Activated CD4-positive, alpha-beta memory T cell treated with anti-CD3 and anti-CD28 coated beads for 36 hours (primary cell): ENCODE measurements around the gene PCNT. TPM values are rescaled to one million over a fixed set of nuclear protein-coding genes. Genes with fewer than 3 reads are reported as not detected.
"Not testable (repeated sequence)": the region's sequence is repeated elsewhere in the genome, so short reads cannot be mapped to it uniquely, and the experiment has no call there.

ENCODE experiments used
- CTCF ChIA-PET: fragments of 350-600 bp; sonication (Branson Sonifier 250); formaldehyde crosslinking; loops from one replicate; lab custom pipeline; 2021; ENCODE audit warnings: antibody characterized with exemption, inconsistent platforms; lab: Charles Lee
- POLR2A ChIA-PET: fragments of 350-600 bp; sonication (Branson Sonifier 250); formaldehyde crosslinking; loops from one replicate; lab custom pipeline; 2021; ENCODE audit warnings: antibody characterized with exemption; lab: Charles Lee
- DNase-seq: peaks from one replicate; pipeline ENCODE4 v3.0.0-alpha.2; 2020
- H3K27ac Mint-ChIP-seq: one replicate; pipeline ENCODE4 v1.8.0; 2021; ENCODE audit warnings: mixed read lengths
- H3K27me3 Mint-ChIP-seq: one replicate; pipeline ENCODE4 v1.8.0; 2021; ENCODE audit warnings: mixed read lengths
- H3K36me3 Mint-ChIP-seq: one replicate; pipeline ENCODE4 v1.8.0; 2021; ENCODE audit warnings: mixed read lengths
- H3K4me1 Mint-ChIP-seq: one replicate; pipeline ENCODE4 v1.8.0; 2021; ENCODE audit warnings: low read depth, mixed read lengths
- H3K4me3 Mint-ChIP-seq: one replicate; pipeline ENCODE4 v1.8.0; 2021; ENCODE audit warnings: mild to moderate bottlenecking, mixed read lengths
- H3K9me3 Mint-ChIP-seq: one replicate; pipeline ENCODE4 v1.8.0; 2021; ENCODE audit warnings: mixed read lengths
- intact Hi-C: fragments of 100-400 bp; cut with micrococcal nuclease; formaldehyde crosslinking; loops from one replicate; pipeline ENCODE4 v1.15.1; 2023
- total RNA-seq, 2 experiments: library from RNA; stranded (reverse); gene quantifications; one replicate each; pipeline ENCODE4 v1.2.3, GENCODE V29; 2021

PCNT gene
- total RNA-seq, 2 experiments from 2014 or later, result 48.5 to 50.6 TPM

DNA sequence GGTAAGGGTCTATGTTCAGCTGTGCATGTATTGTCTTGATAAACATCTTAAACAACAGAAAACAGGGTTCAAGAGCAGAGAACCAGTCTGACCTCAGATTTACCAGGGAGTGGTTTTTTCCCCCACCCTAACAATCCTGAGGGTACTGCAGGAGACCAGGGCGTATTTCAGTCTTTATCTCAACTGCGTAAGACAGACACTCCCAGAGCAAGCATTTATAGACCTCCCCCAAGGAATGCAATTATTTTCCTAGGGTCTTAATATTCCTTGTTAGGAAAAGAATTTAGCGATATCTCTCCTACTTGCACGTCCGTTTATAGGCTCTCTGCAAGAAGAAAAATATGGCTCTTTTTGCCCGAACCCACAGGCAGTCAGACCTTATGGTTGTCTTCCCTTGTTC, 124.9 kb downstream of the PCNT start:
- CTCF ChIA-PET, H3K27ac Mint-ChIP-seq, POLR2A ChIA-PET, H3K4me1 Mint-ChIP-seq, intact Hi-C loops, H3K27me3 Mint-ChIP-seq, H3K4me3 Mint-ChIP-seq, DNase-seq: not testable (repeated sequence)
- Mint-ChIP-seq H3K9me3 (peaks cover 14% of the 10 kb centered on the region), H3K36me3 (peaks cover 28% of the 10 kb centered on the region)

DNA sequence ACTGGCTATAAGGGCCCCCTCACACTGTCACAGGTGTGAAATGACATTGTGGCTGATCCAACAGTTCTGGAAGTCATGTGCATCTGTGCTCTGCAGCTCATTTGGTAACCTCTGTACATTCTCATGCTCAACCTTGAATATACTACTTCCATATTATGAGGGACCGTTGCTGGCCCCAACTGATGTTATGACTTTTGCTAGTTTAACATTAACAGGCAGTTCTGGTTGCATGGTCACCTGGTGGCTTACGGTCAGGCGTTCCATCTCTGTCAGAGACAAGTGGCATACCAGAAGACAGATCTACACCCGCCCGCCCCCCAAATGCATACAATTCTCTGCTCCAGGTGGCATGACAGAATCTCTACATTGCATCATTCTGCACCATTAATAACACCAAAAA, 128.8 kb downstream of the PCNT start:
- Mint-ChIP-seq H3K36me3 (peaks cover 35% of the 10 kb centered on the region), H3K4me1 (peaks cover 27% of the 10 kb centered on the region), H3K4me3 (no peak overlapping the region), H3K27me3 (no peaks in the 10 kb centered on the region), H3K9me3 (peaks cover 14% of the 10 kb centered on the region), H3K27ac (no peak overlapping the region)
- no peak for DNase-seq
- intact Hi-C loops, result loop anchor here (10.0 kb wide), 1 partner anchor 168 kb away; the partner anchor contains the start of genes MCM3AP and YBEY
- CTCF ChIA-PET, result no interaction called here
- POLR2A ChIA-PET, result no interaction called here

GRCh38 chr21:46454142-46454541, 130.2 kb downstream of the PCNT start:
- peaks cover 29% of the 10 kb centered on the region for H3K36me3 Mint-ChIP-seq
- no peaks in the 10 kb centered on the region for H3K27me3 Mint-ChIP-seq
- H3K9me3 Mint-ChIP-seq, result peaks cover 4% of the 10 kb centered on the region
- intact Hi-C loops, result loop anchor here (10.0 kb wide), 1 partner anchor 169 kb away; the partner anchor contains the start of genes MCM3AP and YBEY
- peaks cover 29% of the 10 kb centered on the region for H3K4me1 Mint-ChIP-seq
- DNase-seq, result no peak
- H3K4me3 Mint-ChIP-seq, result no peak overlapping the region
- H3K27ac Mint-ChIP-seq, result no peak overlapping the region
- CTCF ChIA-PET, result no interaction called here
- POLR2A ChIA-PET, result no interaction called here

GRCh38 chr21:46454634-46455390, 130.9 kb downstream of the PCNT start:
- no peak overlapping the region for H3K4me3 Mint-ChIP-seq
- intact Hi-C loops, result loop anchor here (5.0 to 10.0 kb wide), 2 partner anchors 170 to 313 kb away; partner anchors contain the start of genes MCM3AP and YBEY
- H3K4me1 Mint-ChIP-seq, result peaks cover 31% of the 10 kb centered on the region
- no peak overlapping the region for H3K27ac Mint-ChIP-seq
- no peak for DNase-seq
- POLR2A ChIA-PET, result no interaction called here
- CTCF ChIA-PET, result interaction anchor here (0.6 kb wide), 1 partner anchor 71 kb away, joined by 3 read pairs; no protein-coding TSS in a partner anchor
- H3K36me3 Mint-ChIP-seq, result peaks cover 27% of the 10 kb centered on the region
- peaks cover 3% of the 10 kb centered on the region for H3K9me3 Mint-ChIP-seq
- no peaks in the 10 kb centered on the region for H3K27me3 Mint-ChIP-seq

- no peak for DNase-seq
- intact Hi-C loops, result loop anchor here (5.0 to 10.0 kb wide), 2 partner anchors 171 to 313 kb away; partner anchors contain the start of genes MCM3AP and YBEY
- Mint-ChIP-seq H3K4me3 (no peak overlapping the region), H3K9me3 (no peaks in the 10 kb centered on the region), H3K27ac (no peak overlapping the region), H3K36me3 (peaks cover 22% of the 10 kb centered on the region), H3K27me3 (no peaks in the 10 kb centered on the region), H3K4me1 (peaks cover 35% of the 10 kb centered on the region)
- ChIA-PET CTCF (no interaction called here), POLR2A (interaction anchor here (0.5 kb wide), 1 partner anchor 178 kb away, joined by 3 read pairs; no protein-coding TSS in a partner anchor)
Measured at GRCh38 chr21:46455575-46456385, 131.8 kb downstream of the PCNT start.

- Mint-ChIP-seq H3K27me3 (no peaks in the 10 kb centered on the region), H3K4me3 (peak overlapping the region; percentile 16), H3K9me3 (no peaks in the 10 kb centered on the region), H3K27ac (no peak overlapping the region), H3K36me3 (peaks cover 22% of the 10 kb centered on the region), H3K4me1 (peaks cover 39% of the 10 kb centered on the region)
- DNase-seq, result no peak
- intact Hi-C loops, result loop anchor here (5.0 to 10.0 kb wide), 2 partner anchors 172 to 314 kb away; partner anchors contain the start of genes MCM3AP and YBEY
- POLR2A ChIA-PET, result no interaction called here
- CTCF ChIA-PET, result no interaction called here
Measured at GRCh38 chr21:46456750-46457149, 132.8 kb downstream of the PCNT start.

DNA sequence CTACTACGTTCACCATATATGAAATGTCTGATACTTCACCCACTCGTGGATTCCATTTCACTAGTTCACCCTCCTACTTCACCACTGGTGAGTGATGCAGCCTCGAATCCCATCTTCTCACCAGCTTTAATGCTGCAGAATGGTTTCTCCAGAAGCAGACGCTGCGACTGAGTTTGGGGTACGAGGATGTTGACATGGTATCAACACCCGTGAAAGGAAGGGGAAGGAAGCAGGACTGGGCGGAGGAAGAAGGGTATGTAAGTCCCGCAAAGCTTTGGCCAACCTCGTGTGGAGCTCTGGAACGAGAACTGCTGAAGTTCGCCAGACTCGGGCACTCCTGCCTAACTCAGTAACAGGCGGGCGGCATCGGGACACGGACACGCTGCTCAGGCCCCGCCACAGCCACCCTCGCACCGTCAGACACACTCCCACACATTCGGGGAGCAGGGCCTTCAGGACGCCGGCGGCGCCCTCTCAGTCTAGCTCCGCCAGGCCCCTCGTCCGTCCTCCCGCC, 133.9 kb downstream of the PCNT start:
- no peaks in the 10 kb centered on the region for H3K9me3 Mint-ChIP-seq
- H3K27me3 Mint-ChIP-seq, result no peaks in the 10 kb centered on the region
- DNase-seq, result peak; percentile 55
- H3K27ac Mint-ChIP-seq, result peak overlapping the region; percentile 81
- H3K36me3 Mint-ChIP-seq, result peaks cover 22% of the 10 kb centered on the region
- intact Hi-C loops, result loop anchor here (1.0 to 10.0 kb wide), 4 partner anchors 134 to 316 kb away; partner anchors contain the start of genes MCM3AP, PCNT, PRMT2 and YBEY
- H3K4me1 Mint-ChIP-seq, result peaks cover 42% of the 10 kb centered on the region
- H3K4me3 Mint-ChIP-seq, result peak overlapping the region; percentile 90
- ChIA-PET CTCF (interaction anchor here (0.9 to 1.1 kb wide), 3 partner anchors 12 to 314 kb away, joined by 3 to 4 read pairs (median 3); no protein-coding TSS in a partner anchor), POLR2A (interaction anchor here (0.8 to 1.6 kb wide), 4 partner anchors 17 to 102 kb away, joined by 3 to 5 read pairs (median 4); no protein-coding TSS in a partner anchor)

- Mint-ChIP-seq H3K36me3 (peaks cover 20% of the 10 kb centered on the region), H3K4me1 (peaks cover 42% of the 10 kb centered on the region), H3K9me3 (no peaks in the 10 kb centered on the region), H3K27me3 (no peaks in the 10 kb centered on the region), H3K4me3 (peak within 1 kb of the TSS; percentile 90), H3K27ac (peak within 1 kb of the TSS; percentile 81)
- intact Hi-C loops, result loop anchor here (1.0 to 10.0 kb wide), 4 partner anchors 134 to 316 kb away; partner anchors contain the start of genes MCM3AP, PCNT, PRMT2 and YBEY
- peak; percentile 96 for DNase-seq
- ChIA-PET POLR2A (interaction anchor here (0.8 to 1.6 kb wide), 5 partner anchors 16 to 177 kb away, joined by 3 to 7 read pairs (median 4); partner anchors contain the start of gene PRMT2), CTCF (interaction anchor here (0.9 to 1.3 kb wide), 3 partner anchors 11 to 315 kb away, joined by 3 to 6 read pairs (median 4); no protein-coding TSS in a partner anchor)
Measured at GRCh38 chr21:46458315-46459023, 134.5 kb downstream of the PCNT start, which contains the start of gene DIP2A. DIP2A (plus strand) TSS chr21:46458891; CDS start chr21:46459132, 241 bp downstream.

DNA sequence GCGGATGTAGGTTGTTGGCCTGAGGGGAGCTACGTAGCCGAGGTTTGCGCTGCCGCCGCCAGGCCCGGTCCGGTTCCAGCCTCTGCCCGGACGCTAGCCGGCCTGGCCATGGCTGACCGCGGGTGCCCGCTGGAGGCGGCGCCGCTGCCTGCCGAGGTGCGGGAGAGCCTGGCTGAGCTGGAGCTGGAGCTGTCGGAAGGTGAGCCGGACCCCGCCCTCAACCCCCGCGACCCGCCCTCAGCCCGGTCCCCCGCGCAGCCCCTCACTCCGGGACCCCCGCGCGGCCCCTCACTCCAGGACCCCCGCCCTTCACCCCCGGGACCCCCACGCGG, 135.0 kb downstream of the PCNT start:
- intact Hi-C loops, result loop anchor here (5.0 to 10.0 kb wide), 2 partner anchors 174 to 317 kb away; partner anchors contain the start of genes MCM3AP and YBEY
- no peak for DNase-seq
- Mint-ChIP-seq H3K9me3 (no peaks in the 10 kb centered on the region), H3K36me3 (peaks cover 19% of the 10 kb centered on the region), H3K4me3 (peak overlapping the region; percentile 80), H3K27me3 (no peaks in the 10 kb centered on the region), H3K4me1 (peaks cover 42% of the 10 kb centered on the region), H3K27ac (peak overlapping the region; percentile 69)
- CTCF ChIA-PET, result interaction anchor here (1.3 kb wide), 1 partner anchor 316 kb away, joined by 6 read pairs; no protein-coding TSS in a partner anchor
- POLR2A ChIA-PET, result interaction anchor here (1.6 kb wide), 1 partner anchor 177 kb away, joined by 7 read pairs; the partner anchor contains the start of gene PRMT2

- H3K4me1 Mint-ChIP-seq, result peaks cover 42% of the 10 kb centered on the region
- H3K9me3 Mint-ChIP-seq, result no peaks in the 10 kb centered on the region
- peak overlapping the region; percentile 85 for H3K4me3 Mint-ChIP-seq
- ChIA-PET POLR2A (interaction anchor here (1.6 kb wide), 1 partner anchor 176 kb away, joined by 7 read pairs; the partner anchor contains the start of gene PRMT2), CTCF (interaction anchor here (1.3 kb wide), 1 partner anchor 317 kb away, joined by 6 read pairs; no protein-coding TSS in a partner anchor)
- H3K36me3 Mint-ChIP-seq, result peaks cover 19% of the 10 kb centered on the region
- peak overlapping the region; percentile 78 for H3K27ac Mint-ChIP-seq
- peak; percentile 25 for DNase-seq
- intact Hi-C loops, result loop anchor here (5.0 to 10.0 kb wide), 2 partner anchors 175 to 317 kb away; partner anchors contain the start of genes MCM3AP and YBEY
- no peaks in the 10 kb centered on the region for H3K27me3 Mint-ChIP-seq
Measured at GRCh38 chr21:46459356-46460112, 135.6 kb downstream of the PCNT start.
